ENCODE measurements around the gene CALR. TPM values are rescaled to one million over a fixed set of nuclear protein-coding genes. Genes with fewer than 3 reads are reported as not detected.
"Not testable (repeated sequence)": the region's sequence is repeated elsewhere in the genome, so short reads cannot be mapped to it uniquely, and the experiment has no call there.

CALR gene
- total RNA-seq: 1,000 to 10,000 TPM in 2 of 9 donors, 100 to 1,000 TPM in 7; 271 to 1,489 (median 656) TPM
- polyA plus RNA-seq: 1,000 to 10,000 TPM in 1 of 3 donors, 100 to 1,000 TPM in 2; 224 to 1,230 (median 336) TPM
- long read RNA-seq, donor 1, transcript CALR-201 (9 exons, 1,903 nt): major isoform, 173 of 372 reads
- long read RNA-seq, donor 1, partial matches to known transcripts: 182 of 372 reads
- long read RNA-seq, donor 1, other reads (novel, unspliced or antisense): 14 of 372 reads
- long read RNA-seq, donor 2, transcript CALR-201 (9 exons, 1,903 nt): major isoform, 137 of 337 reads
- long read RNA-seq, donor 2, partial matches to known transcripts: 189 of 337 reads
- long read RNA-seq, donor 2, other reads (novel, unspliced or antisense): 6 of 337 reads
- long read RNA-seq, donor 3, transcript CALR-201 (9 exons, 1,903 nt): major isoform, 77 of 162 reads
- long read RNA-seq, donor 3, partial matches to known transcripts: 75 of 162 reads
- long read RNA-seq, donor 3, other reads (novel, unspliced or antisense): 6 of 162 reads
- long read RNA-seq, donor 4, transcript CALR-201 (9 exons, 1,903 nt): major isoform, 69 of 134 reads
- long read RNA-seq, donor 4, partial matches to known transcripts: 7 of 134 reads
- long read RNA-seq, donor 4, other reads (novel, unspliced or antisense): 57 of 134 reads
- long read RNA-seq, donor 5, transcript CALR-201 (9 exons, 1,903 nt): major isoform, 327 of 363 reads
- long read RNA-seq, donor 5, partial matches to known transcripts: 12 of 363 reads
- long read RNA-seq, donor 5, other reads (novel, unspliced or antisense): 23 of 363 reads
- long read RNA-seq, donor 6, transcript CALR-201 (9 exons, 1,903 nt): major isoform, 90 of 140 reads
- long read RNA-seq, donor 6, partial matches to known transcripts: 8 of 140 reads
- long read RNA-seq, donor 6, other reads (novel, unspliced or antisense): 41 of 140 reads
- long read RNA-seq, donor 7, transcript CALR-201 (9 exons, 1,903 nt): major isoform, 54 of 171 reads
- long read RNA-seq, donor 7, partial matches to known transcripts: 116 of 171 reads
- long read RNA-seq, donor 7, other reads (novel, unspliced or antisense): 0 of 171 reads
- long read RNA-seq, donor 8, transcript CALR-201 (9 exons, 1,903 nt): major isoform, 182 of 397 reads
- long read RNA-seq, donor 8, transcript CALR-207 (4 exons, 781 nt): minor isoform, 5 of 397 reads
- long read RNA-seq, donor 8, partial matches to known transcripts: 208 of 397 reads
- long read RNA-seq, donor 8, other reads (novel, unspliced or antisense): 0 of 397 reads
- long read RNA-seq, donor 9, transcript CALR-201 (9 exons, 1,903 nt): major isoform, 53 of 579 reads
- long read RNA-seq, donor 9, partial matches to known transcripts: 525 of 579 reads
- long read RNA-seq, donor 9, other reads (novel, unspliced or antisense): 0 of 579 reads
- long read RNA-seq, donor 10, transcript CALR-201 (9 exons, 1,903 nt): major isoform, 41 of 79 reads
- long read RNA-seq, donor 10, partial matches to known transcripts: 35 of 79 reads
- long read RNA-seq, donor 10, other reads (novel, unspliced or antisense): 0 of 79 reads

- Histone ChIP-seq H3K36me3 (replicated peaks in 1 of 2) (peaks cover 0 to 38% of the 10 kb centered on the region in 2 donors), H3K27ac (peak within 1 kb of the TSS; percentile 67 to 94 (median 91)), H3K4me3 (peak within 1 kb of the TSS; percentile 74 to 100 (median 98)), H3K9me3 (replicated peaks in 1 of 3) (no peaks in the 10 kb centered on the region), H3K4me1 (replicated peaks in 1 of 2) (peaks cover 8 to 32% of the 10 kb centered on the region in 2 donors), H3K27me3 (no peaks in the 10 kb centered on the region)
- intact Hi-C loops (cut with DNase I): no loop called here
- DNase-seq: peak; percentile 99 to 100 (median 100)
- TF ChIP-seq POLR2A (IDR thresholded peaks at IDR 0.05) (peak; percentile 100), CTCF (IDR thresholded peaks at IDR 0.05) (peak in 2 of 6 experiments; percentile 22 to 29)
- 0 to 2% (median 0%) methylated on average over 16 to 63 of the region's 63 CpGs for WGBS, 4 donors
Measured at GRCh38 chr19:12937927-12938778, at the start of gene CALR. Gene CALR, plus strand, starts transcription at chr19:12938609. Its CDS starts 71 bp downstream, at chr19:12938680.

- H3K4me3 ChIP-seq; H3K27me3 ChIP-seq; H3K9me3 ChIP-seq (replicated peaks in 1 of 3); intact Hi-C loops (cut with DNase I); DNase-seq: not testable (repeated sequence)
- WGBS, 4 donors: 28 to 40% (median 32%) methylated on average over 8 to 10 of the region's 10 CpGs
- Histone ChIP-seq H3K36me3 (replicated peaks in 1 of 2) (peaks cover 0 to 10% of the 10 kb centered on the region in 2 donors), H3K27ac (peak overlapping the region in 1 of 5 donors; percentile 35), H3K4me1 (replicated peaks in 1 of 2) (peaks cover 7 to 18% of the 10 kb centered on the region in 2 donors)
Measured at GRCh38 chr19:12890299-12890786, 48.1 kb upstream of the CALR start.

- DNase-seq: peak; percentile 96 to 99 (median 99)
- WGBS, 4 donors: 0 to 4% (median 0%) methylated on average over 23 to 49 of the region's 49 CpGs
- peaks cover 0 to 10% of the 10 kb centered on the region in 2 donors for H3K36me3 ChIP-seq (replicated peaks in 1 of 2)
- H3K27ac ChIP-seq: peak within 1 kb of the TSS in 3 of 5 donors; percentile 50 to 74 (median 74)
- peaks cover 7 to 12% of the 10 kb centered on the region in 2 donors for H3K4me1 ChIP-seq (replicated peaks in 1 of 2)
- intact Hi-C loops (cut with DNase I): no loop called here
- H3K4me3 ChIP-seq: peak within 1 kb of the TSS; percentile 62 to 85 (median 80)
- H3K27me3 ChIP-seq: no peaks in the 10 kb centered on the region
- no peak for TF ChIP-seq CTCF (IDR thresholded peaks at IDR 0.05)
- TF ChIP-seq POLR2A (IDR thresholded peaks at IDR 0.05): peak in 1 of 2 donors; percentile 18
- no peaks in the 10 kb centered on the region for H3K9me3 ChIP-seq (replicated peaks in 1 of 3)
Measured at GRCh38 chr19:12890787-12891552, 47.4 kb upstream of the CALR start, which contains the start of gene GCDH. Gene GCDH, plus strand, starts transcription at chr19:12891160. Its CDS starts 145 bp downstream, at chr19:12891305.

Measured in adrenal gland (tissue), 19 donors.